HT-29 (cell line): ENCODE data around the gene FGD4. TPM values are rescaled to one million over a fixed set of nuclear protein-coding genes. Genes with fewer than 3 reads are reported as not detected.
"Not testable (repeated sequence)": the region's sequence is repeated elsewhere in the genome, so short reads cannot be mapped to it uniquely, and the experiment has no call there.

Experiments
- DNase-seq: peaks from one replicate; pipeline ENCODE4 v3.0.0-alpha.2; 2015; ENCODE audit warnings: low spot score
- total RNA-seq: library from RNA; depleted of rRNA; stranded (reverse); fragments of >200 nt; shearing (Covaris generic); gene quantifications from 2 replicates; pipeline ENCODE4 v1.2.3, GENCODE V29; 2014

FGD4 gene
- total RNA-seq, 1 experiment from 2014 or later, result 17.3 TPM

DNA sequence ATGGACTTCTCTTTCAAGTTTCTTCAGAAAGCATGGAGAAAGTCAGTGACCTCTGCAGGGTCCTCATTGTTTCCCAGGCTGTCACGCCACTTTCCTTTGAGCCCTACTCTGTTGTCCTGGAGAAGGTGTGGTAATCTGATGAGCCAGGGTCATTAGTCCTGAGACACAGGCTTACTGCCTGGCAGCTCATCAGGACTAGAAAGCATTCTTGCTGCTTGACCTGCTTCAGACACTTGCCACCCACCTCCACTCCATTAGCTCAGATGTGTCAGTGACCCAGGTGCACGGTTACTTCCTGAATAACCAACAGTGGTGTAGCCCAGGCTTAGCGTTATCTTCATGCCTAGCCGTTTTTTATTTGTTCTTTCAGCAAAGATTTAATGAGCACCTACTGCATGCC lies 93.9 kb downstream of the FGD4 start:
- DNase-seq, result no peak

DNA sequence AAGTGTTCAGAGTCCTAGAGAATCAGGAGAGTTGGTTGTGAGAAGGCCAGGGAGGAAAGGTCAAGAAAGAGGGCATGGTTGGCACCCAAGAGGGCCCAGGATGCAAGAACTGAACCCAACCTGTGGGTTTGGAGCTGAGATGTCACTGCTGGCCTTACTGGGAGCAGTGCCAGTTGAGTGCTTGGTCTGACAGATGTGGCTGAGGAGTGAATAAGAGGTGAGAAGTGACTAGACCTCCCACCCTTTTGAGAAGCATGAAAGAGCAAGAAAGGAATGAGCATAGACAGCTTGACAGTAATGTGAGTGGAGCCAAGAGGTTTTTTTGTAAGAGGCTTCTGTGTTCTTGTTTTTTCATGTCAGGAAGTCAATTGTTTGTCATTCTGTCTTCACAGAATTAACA lies 95.3 kb downstream of the FGD4 start:
- no peak for DNase-seq

DNA sequence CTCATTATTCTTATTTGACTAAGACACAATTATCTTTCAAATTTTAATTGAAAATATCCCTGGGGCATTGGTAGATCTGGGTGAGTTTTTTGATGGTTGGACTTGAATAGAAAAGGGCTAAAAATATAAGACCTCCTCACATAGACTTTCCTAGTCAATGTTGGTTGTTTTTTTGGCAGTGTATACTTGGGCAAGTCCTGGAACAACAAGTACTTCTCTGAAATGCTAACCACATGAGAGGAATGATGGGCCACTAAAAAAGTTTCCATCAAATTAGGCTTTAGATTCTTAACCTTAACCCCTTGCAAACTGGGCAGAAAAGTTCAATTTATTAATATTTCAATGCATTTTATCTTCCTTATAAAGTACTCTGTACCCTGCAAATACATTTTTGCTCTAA lies 97.6 kb downstream of the FGD4 start:
- no peak for DNase-seq

DNA sequence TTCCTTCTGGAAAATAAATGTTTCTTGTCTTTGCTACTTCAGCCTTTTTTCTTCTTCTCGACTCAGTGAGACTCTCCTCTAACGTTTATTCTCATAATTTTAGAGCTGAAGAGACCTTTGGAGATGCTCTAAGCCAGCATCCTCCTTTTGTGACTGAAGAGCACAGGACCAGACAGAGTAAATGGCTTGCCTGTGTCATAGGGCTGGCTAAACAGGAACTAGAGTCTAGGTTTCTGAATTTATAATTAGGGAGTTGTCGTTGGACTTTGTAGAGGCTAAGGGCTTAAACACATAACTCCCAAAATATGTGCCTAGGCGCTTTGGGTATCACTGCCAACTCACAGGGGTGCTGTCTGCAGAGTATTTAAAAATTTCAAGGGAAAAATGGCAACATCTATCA lies 98.5 kb downstream of the FGD4 start:
- no peak for DNase-seq

DNA sequence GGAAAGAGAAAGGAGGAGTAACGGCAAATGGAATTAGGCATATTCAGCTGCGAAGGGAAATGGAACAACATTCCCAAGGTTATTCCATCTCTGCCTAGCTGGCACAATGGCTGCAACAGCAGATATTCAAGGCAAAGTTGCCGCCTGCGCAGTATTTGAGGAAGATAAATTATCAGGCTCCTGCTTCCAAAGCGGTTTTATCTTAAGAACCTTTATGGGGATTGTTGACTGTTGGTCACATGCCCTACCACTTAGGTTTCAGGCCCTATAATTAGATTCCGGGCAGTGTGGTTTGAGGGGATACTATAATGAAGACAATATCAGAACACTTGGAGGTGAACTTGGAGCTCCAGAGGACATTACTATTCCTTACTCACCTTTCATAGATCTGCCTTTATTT lies 99.7 kb downstream of the FGD4 start:
- DNase-seq, result no peak

DNA sequence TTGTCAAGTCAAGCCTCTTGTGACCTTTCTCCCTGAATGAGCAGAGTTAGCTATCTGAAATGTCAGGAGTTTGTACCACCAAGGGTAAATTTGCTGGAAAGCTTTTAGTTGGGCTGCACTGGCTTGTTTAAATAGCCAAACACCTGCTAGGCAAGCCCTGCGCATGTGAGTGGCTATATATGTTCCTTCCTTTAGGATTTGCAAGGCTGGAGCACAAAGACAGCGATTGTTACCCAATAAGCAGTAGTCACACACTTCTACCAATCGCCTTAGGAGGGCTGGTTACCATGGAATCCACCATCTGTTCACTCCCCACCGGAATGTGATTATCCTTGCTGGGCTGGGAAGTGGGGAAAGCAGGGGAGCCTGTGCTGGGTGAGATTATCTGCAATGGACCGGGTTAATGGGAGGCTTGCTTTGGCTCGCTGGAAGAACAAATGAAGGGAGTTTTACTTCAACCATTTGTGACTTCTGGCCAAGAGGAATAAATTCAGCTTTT lies 102.5 kb downstream of the FGD4 start:
- DNase-seq, result peak; percentile 22

DNA sequence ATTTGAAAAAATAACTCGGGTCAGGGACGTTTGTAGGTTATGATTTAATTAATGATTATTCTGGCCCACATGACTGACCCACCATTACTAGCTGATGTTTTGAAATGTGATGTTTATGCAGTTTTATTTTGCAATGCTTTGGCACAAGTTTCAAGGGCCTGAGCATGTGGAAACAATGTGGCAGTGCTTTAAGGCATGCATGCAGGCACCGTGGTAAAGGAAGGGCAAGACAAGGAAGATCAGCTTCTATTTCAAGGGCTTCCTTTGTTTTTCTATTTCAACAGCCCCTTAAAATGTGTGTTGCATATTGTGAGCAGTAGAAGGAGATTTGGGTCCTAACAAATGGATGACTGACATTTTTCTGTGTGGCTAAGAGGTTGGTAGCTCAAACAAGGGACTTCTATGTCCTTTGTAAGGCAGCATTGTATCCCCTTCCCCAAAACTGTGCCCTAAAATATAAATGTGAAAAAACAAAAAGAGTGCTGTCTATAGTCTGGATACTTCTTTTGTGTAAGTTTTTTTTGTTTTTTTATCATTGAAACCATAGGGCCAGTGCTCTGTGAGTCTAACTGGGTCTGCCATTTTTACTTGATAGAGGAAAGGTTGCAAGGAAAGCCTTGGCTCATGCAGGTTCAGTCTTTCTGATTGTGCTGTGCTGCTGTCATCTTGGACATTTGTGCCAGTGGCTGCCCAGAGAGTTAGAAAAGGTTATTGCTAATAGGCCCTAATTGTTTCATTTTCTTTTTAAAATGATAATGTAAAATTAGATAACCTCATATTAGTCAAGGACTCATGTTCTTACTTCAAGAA lies 103.5 kb downstream of the FGD4 start:
- DNase-seq, result no peak

DNA sequence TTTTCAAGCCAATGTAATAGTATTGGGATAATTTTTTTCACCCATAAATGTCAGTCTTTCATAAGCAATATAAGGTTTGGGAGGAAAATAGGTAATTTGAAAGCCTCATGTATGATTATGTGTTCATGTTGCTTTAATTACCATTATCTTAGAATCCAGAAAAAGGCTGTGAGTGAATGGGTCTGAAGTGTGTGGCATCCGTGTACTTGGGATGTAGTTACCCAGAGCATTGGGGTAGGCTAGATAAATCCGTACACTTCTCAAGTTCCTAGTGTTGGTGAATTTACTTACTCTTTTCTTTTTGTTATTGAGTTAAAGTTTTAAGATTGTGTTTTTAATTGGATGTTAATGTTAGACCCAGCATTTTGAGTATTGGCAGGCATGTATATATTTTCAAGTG lies 104.4 kb downstream of the FGD4 start:
- DNase-seq, result no peak

DNA sequence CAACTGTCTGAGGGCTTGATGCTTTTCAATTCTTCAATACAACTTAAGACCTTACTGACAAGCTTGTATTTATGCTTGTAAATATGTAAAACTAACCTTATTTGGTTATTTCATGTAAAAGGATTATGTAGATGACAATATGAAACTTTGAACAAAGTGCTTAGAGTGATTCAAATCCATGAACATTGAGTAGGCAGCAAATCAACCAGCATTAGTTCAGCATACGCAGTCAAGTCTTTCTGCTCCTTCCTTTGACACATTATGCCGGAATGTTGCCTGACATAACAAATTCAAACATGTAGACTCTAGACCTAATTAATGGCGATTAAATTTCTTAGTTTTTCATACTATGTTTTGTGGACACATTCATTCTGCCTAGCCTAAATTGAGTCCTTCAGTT lies 105.2 kb downstream of the FGD4 start:
- DNase-seq, result no peak

DNA sequence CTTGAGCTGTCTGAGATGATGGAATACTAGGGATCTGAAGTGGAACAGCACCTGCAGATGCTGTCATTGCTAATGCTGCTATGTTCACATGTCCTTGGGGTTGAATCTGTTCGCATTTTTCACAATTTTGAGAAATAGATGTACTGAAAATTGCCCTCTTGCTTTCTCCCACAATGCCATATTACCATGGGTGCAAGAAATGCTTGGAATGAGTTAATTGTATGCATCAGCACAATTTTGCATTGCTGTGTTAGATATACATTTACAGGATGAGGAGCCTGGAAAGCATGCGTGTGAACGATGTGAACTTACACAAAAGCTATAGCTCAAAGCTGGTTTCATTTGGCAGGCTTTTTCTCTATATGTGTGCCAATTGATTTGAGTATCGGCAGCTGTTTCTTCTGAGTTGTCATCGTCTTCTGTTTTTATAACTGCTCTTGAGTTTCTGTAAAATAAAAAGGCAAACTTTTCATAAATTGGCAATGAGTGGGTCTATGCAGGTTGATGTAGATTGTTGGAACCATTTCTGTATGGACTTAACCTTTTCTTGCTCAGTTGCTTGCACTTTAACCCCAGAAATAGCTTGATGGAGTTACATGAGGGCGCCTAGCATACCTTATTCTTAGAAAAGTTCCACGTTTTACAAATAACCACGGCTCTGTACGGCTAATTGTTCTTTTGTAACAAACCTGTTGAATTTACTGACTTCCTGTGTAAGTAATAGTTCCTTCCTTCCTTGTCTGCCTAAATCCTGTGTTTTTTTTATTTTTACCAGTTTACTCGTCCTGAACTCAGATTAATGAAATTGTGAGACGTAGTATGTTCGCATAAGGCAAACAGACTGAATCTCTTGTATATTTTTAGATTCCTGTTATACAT lies 105.9 kb downstream of the FGD4 start:
- DNase-seq, result no peak

DNA sequence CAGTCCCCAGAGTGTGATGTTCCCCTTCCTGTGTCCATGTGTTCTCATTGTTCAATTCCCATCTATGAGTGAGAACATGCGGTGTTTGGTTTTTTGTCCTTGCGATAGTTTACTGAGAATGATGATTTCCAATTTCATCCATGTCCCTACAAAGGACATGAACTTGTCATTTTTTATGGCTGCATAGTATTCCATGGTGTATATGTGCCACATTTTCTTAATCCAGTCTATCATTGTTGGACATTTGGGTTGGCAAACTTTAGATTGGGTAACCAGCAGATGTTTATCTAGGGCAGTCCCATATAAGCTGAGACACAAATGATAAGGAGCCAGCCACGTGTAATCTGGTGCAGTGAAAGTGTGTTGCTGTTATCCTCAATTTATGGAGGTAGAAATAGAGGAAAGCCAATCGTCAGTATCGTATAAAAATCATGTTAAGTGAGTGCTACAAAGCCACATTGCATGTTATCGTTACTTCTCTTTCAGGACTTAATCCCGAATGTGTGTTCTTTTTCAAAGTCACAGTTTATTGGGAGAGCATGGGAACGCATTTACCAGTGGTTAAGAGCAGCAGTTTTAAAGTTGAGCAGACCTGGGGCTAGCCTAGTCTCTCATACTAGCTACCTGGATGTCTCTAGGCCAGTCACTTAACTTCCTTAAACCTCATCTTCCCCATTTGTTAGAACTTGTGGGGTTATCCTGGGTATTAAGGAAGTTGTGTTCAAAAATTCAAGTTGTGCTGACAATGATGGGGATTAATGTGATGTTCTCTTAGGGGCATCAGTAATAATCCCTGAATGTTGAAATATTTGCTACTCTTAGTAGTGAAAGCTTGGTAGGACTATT lies 108.0 kb downstream of the FGD4 start:
- not testable (repeated sequence) for DNase-seq

DNA sequence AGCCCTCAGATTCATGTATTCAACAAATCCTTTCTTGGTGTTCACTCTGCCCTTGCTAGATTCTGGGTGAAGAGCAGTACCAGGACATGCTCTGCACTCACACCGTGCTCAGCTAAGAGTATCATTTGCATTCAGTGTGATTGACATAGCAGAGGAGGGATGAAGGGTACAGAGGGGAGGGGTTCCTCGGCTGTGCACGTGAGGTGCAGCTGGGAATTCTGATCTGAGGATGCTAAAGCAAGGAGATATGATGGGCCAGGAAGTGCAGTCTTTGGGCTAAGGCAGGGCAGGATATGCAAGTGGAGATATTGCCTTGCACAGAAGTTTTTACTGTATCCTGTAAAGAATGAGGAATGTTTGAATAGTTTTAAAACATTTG lies 108.6 kb downstream of the FGD4 start:
- DNase-seq, result no peak

DNA sequence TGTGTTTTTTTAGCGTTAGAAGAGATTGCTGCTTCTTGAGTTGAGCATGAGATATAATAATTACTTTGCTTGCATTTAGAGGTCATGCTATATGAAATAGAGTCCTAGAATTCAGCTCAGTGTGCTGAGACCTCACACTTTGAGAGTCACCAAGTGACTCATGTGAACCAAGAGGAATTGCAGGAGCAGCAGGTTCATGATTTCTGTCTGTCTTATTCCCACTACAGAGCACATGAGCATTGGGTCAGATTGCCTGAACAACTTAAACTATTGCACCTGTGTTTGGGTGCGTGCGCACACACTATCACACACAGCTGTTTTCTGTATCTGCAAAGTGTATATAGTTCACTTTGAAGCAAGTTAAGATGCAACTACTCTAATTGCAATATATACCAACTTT lies 109.3 kb downstream of the FGD4 start:
- DNase-seq, result no peak

DNA sequence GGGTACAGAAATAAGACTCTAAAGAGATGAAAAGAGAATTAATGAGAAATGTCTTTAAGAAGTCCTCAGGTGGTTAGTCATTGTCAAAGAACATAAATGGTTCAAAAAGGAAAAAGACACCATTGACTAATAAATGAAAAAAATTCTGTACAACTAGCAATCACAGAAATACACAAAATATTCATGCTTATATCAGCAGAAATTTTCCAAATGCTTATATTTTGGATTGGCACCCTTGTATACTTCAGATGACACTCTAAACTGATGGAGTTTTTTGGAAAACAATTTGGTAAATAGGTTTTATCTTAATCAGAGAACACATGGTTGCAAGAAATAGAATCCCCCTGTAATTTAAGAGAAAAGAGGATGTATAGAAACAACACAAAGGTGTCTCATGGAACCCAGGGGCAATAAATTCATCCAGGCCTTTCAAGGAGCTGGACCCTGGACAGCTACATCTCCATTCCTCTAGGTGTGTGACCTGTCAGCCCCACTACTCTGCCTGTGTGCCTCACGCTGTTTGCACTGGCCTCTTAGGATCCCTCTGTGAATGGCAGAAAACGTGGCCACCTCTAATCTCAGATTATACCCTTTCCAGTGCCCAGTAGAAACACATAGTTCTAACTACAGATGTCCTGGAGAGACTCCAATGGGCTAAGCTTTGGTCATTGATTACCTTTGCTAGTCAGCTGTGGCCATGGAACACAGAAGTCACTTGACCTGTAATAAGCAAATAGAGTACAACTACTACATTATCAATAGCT lies 110.2 kb downstream of the FGD4 start:
- no peak for DNase-seq

DNA sequence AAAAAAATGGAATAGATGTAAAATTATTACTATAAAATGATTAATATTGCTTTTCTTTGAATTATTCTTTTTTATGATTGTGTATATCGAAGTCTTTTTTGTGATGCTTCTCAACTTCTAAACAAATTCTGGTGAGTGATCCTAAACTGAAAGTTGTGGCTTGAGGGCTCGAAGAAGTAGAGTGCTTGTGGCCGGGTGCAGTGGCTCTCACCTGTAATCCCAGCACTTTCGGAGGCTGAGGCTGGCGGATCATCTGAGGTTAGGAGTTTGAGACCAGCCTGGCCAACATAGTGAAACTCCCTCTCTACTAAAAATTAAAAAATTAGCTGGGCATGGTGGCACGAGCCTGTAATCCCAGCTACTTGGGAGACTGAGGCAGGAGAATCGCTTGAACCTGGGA lies 112.6 kb downstream of the FGD4 start:
- DNase-seq, result not testable (repeated sequence)

DNA sequence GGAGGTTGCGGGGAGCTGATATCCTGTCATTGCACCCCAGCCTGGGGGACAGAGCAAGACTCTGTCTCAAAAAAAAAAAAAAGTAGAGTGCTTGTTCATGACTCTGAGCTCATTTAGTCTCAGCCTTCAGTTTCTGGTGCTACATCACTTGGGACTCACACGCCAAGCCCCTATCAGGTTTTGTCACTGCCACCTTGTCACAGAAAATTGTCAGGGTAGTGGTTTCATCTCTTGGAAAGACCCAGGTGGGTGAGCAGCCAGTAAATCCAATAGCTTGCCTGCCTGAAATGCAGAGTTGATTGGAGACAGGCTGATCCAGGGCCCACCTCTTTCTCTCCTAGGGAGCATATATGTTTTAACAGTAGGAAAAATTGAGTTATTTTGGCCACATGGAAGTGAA lies 113.0 kb downstream of the FGD4 start:
- no peak for DNase-seq

DNA sequence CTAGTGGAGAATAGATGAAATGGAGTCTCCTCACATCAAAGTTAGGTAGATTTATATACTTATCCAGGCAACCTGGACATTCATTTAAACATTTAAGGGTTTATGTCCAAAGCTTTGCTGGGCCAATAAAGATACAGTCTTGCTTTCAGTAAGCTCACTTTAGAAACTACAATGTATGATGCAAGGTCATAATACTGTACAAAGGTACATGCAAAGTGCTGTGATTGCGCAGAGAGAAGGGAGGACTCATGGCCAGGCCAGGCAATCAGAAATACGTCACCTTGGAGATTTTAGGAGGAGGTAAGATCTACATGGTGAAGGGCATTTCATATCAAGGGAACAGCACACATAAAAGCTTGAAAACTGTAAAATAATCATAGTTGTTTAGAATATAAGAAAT lies 113.6 kb downstream of the FGD4 start:
- no peak for DNase-seq

DNA sequence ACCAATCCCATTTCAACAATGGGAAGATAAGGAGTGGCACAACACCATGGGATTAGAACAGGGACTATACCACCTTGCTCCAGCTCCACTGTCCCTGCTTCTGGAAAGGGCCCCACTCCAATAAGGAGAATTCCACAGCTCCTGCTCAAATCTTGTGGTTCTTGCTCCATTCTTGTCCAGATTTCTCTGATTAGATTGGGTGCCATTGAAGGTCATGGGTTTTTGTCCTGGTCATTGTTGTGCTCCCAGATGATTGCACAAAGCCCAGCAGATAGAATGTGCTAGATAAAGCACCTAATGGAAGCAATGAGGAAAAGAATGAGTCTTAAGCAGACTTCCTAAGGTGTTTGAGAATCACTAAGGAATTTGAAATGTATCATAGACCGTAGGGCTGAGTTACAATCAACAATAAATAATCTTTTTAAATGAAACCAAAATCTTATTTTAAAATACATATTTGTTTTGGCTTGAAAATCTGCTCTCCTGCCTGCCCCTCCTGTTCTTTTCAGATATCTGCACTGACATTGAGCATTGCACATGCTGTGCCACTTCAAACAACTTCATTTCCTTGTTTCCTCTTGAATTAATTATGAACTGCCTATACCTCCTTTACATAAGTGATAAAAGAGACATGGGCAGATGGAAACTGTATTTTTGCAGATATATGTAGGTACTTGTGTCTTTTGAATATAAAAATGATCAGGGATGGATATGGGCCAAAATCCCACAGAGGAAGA lies 115.9 kb downstream of the FGD4 start:
- DNase-seq, result no peak

DNA sequence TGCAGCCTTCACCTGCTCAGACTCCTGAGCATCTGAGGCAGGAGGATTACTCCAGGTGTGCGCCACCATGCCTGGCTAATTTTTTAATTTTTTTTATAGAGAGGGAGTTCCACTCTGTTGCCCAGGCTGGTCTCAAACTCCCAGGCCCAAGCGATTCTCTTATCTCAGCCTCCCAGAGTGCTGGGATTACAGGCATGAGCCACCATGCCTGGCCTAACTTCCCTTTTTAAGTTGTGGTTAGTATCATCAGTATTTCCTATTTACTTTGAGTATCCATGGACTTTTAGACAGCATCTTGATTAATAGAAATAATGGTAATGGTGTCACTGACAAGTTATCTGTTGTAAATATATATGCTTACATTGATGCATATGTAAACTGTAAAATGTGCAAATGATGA lies 116.9 kb downstream of the FGD4 start:
- no peak for DNase-seq

DNA sequence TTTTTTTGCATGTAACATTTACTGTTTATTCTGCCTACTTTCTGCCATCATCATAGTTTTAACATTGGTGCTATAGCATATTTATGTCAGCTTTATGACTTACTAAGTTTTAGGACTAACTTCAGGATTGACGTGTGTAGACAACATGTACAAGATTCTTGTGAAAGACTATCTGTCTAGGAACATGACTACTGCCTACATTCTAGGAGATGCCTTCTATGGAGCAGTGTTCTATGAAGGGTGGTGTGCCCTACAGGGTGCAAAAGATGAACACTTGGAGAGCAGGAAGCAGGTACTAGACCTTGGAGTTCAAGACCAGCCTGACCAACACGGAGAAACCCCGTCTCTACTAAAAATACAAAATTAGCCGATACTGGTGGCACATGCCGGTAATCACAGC lies 118.6 kb downstream of the FGD4 start:
- DNase-seq, result no peak
